Ovary (tissue), 3 donors: Measurements from ENCODE around the gene CDNF.

Experiments used
- CTCF ChIP-seq, 3 donors: fragments of 450-650 bp in 2 of 3; fragments of 200-600 bp in 1 of 3; IDR thresholded peaks; one replicate each; pipeline versions ENCODE4 v1.5.1 to v1.8.0; 2016 to 2022; ENCODE audit warnings: antibody characterized with exemption in 3 of 3, mild to moderate bottlenecking in 1 of 3
- EP300 ChIP-seq: sonication (generic); formaldehyde crosslinking; IDR thresholded peaks from one replicate; pipeline ENCODE4 v1.6.1; 2017; ENCODE audit warnings: antibody characterized with exemption
- POLR2A ChIP-seq: fragments of 450-650 bp; IDR thresholded peaks from one replicate; pipeline ENCODE4 v1.6.1; 2017; ENCODE audit warnings: antibody characterized with exemption, mild to moderate bottlenecking, moderate library complexity
- donor health status: DM: no; HTN: no; CAD: no.

GRCh38 chr10:14833106-14833505 is 4.7 kb downstream of the CDNF start:
- TF ChIP-seq CTCF (IDR thresholded peaks at IDR 0.05) (no peak), POLR2A (no peak), EP300 (no peak)
